HG03571 (cell line): ENCODE data around the gene SEPTIN14.
"Not testable (repeated sequence)": the region's sequence is repeated elsewhere in the genome, so short reads cannot be mapped to it uniquely, and the experiment has no call there.

ENCODE experiments used
- ATAC-seq: cut with Tn5 transposase; IDR thresholded peaks from one replicate; pipeline ENCODE4 v1.9.1; 2021; ENCODE audit not compliant: unreplicated experiment

SEPTIN14 gene

DNA sequence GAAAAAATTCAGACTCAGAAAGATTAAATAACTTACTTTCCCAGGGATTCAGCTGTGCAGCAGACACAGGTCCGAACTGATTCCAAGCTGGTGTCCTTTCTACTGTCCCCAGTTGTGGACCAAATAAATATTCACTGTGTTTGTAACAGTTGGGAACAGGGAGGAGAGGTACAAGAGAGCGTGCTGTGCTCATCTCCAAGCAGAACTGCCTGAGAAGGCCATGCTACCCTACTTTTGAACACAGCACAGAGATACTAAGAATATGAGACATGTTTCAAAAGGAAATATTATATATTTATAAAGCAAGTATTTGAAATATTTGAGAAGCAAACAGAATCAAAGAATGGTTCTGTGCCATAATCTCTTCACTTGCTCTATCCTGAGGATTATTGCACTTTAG lies at the start of gene SEPTIN14:
TSS of gene SEPTIN14 (minus strand) at position 101 of the 400 bp plus-strand sequence. CDS start 756 bp downstream, outside the sequence.
- not testable (repeated sequence) for ATAC-seq

DNA sequence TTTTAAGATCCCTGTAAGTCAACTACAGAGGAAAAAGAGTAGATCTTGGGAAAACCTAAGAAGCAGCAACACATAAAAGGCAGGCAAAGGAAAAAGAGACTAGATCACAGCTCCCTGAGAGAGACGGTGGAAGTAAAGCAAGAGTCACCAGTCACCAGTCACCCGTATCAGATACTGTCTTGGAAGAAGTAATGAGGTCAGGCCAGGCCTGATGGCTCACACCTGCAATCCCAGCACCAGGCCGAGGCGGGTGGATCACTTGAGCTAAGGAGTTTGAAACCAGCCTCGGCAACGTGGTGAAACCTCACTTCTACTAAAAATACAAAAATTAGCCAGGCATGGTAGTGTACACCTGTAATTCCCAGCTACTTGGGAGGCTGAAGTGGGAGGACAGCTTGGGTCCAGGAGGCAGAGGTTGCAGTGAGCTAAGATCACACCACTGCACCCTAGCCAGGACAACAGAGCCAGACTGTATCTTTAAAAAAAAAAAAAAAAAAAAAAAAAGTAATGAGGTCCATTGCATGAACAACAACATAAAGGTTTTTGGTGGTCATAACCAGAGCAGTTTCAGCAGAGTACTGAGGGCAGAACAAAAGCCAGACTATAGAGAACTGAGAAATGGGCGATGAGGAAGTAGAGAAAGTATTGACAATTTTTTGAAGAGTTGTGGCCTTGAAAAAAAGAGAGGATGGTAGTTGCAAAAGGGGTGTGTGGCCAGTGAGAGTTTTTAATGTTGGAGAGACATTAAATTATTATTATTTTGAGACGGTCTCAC lies 41.6 kb upstream of the SEPTIN14 start:
- peak; percentile 96 for ATAC-seq

DNA sequence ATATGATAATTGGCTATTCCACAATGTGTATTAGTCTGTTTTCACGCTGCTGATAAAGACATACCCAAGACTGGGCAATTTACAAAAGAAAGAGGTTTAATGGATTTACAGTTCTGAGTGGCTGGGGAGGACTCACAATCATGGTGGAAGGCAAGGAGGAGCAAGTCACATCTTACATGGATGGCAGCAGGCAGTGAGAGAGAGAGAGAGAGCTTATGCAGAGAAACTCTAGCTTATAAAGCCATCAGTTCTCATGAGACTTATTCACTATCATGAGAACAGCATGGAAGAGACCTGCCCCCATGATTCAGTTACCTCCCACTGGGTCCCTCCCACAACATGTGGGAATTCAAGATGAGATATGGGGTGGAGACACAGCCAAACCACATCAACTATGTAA lies 38.5 kb upstream of the SEPTIN14 start:
- not testable (repeated sequence) for ATAC-seq

DNA sequence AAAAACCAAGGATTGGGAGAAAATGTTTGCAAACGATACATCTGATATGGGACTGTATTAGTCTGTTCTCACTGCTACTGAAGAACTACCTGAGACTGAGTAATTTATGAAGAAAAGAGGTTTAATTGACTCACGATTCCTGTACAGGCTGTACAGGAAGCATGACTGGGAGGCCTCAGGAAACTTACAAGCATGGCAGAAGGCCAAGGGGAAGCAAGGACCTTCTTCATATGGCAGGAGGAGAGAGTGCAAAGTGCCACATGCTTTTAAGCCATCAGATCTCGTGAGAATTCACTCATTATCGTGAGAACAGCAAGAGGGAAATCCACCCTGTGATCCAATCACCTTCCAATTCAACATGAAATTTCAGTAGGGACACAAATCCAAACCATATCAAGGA lies 35.7 kb upstream of the SEPTIN14 start:
- ATAC-seq = no peak

GRCh38 chr7:55895021-55895420 lies 32.5 kb upstream of the SEPTIN14 start:
- ATAC-seq = no peak

DNA sequence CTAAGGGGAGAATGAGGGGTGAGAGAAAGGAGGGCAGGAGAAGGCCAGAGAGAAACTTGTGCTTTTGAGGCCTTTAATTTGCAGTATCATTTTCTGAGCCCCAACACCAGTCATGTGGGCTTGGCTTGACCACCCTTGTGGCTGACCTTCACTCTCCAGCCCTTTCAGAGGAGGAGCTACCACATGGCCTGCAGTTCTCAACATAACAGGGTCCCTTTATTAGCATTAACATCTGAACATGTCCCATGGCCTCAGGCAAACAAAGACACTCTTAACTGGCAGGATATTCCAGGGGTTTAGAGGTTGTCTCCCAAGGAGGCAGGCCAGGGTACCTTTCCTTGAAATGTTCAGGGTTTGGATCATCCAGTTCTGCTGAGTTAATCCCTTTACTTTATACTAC lies 31.4 kb upstream of the SEPTIN14 start:
- ATAC-seq = no peak

DNA sequence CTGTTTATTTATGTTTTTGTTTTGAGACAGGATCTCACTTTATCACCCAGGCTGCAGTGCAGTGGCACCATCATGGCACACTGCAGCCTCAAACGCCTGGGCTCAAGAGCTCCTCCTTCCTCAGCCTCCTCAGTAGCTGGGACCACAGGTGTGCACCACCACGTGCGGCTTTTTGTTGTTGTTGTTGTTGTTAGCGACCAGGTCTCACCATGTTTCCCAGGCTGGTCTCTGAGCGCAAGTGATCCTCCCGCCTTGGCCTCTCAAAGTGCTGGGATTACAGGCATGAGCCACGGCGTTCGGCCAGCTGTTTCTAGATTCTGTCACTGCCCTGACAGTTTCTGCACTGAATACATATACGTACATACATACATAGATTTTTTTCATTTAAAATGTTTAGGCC lies 25.8 kb upstream of the SEPTIN14 start:
- not testable (repeated sequence) for ATAC-seq

- ATAC-seq = no peak
These were observed 25.3 kb upstream of the SEPTIN14 start for GRCh38 chr7:55887821-55888247.

DNA sequence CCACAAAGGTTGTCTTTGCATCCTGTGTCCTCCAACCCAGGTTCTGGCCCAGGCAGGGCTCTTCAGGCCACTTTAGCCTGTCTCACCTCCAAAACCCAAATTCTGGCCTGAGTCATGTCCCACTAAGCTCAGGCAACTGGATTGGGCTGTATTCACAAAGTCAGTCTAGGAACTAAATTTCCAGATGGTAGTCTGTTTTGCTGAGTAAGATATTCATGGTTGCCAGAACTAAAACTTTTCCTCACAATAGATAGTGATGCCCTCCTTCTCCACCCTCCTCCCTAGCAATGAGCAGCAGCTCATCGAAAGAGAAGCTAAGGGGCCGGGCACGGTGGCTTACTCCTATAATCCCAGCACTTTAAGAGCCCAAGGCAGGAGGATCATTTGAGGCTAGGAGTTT lies 21.8 kb upstream of the SEPTIN14 start:
- ATAC-seq = no peak

DNA sequence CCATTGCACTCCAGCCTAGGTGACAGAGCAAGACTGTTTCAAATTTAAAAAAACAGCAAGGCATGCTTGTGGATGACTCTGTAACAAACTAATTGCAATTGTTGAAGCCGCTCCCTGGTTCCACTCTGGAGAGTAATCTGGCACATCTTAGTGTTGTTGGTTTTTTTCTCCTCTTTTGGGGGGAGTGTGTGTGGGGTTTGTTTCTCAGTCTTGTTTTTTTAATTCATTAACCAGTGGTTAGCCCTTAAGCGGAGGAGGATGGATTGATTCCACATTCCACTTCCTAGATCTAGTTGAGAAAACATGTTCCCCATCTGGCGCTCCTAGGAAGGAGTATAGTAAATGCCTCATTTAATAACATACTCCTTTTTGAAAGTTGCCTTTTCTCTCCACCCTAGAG lies 16.1 kb upstream of the SEPTIN14 start:
- ATAC-seq = no peak

DNA sequence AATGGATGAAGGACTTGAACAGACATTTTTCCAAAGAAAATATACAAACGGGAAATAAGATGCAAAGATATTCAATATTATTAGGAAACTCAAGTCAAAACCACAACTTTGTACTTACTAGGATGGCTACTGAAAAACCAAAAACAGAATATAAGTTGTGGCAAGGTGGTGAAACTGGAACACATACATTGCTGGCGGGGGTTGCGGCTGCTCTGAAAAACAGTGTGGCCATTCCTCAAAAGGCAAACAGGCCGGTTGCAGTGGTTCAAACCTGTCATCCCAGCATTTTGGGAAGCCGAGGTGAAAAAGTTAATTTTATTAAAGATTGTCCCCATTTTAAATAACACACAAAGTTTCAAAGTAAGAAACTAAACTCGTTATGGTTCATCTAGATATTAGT lies 14.8 kb upstream of the SEPTIN14 start:
- no peak for ATAC-seq

GRCh38 chr7:55873765-55874164 lies 11.2 kb upstream of the SEPTIN14 start:
- ATAC-seq = no peak

GRCh38 chr7:55871932-55872485 lies 9.5 kb upstream of the SEPTIN14 start:
- no peak for ATAC-seq

- not testable (repeated sequence) for ATAC-seq
These were observed 6.4 kb upstream of the SEPTIN14 start for GRCh38 chr7:55868989-55869388.

DNA sequence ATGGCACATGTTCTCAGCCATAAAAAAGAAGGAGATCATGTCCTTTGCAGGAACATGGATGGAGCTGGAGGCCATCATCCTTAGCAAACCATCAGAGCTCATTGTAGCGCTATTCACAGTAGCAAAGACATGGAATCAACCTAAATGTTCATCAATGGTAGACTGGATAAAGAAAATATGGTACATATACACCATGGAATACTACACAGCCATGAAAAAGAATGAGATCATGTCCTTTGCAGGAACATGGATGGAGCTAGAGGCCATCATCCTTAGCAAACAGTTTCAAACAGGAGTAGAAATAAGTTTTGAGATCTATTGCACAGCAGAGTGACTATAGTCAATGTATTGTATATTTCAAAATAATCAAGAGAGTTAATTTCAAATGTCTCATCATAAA lies 17.4 kb downstream of the SEPTIN14 start:
- not testable (repeated sequence) for ATAC-seq

DNA sequence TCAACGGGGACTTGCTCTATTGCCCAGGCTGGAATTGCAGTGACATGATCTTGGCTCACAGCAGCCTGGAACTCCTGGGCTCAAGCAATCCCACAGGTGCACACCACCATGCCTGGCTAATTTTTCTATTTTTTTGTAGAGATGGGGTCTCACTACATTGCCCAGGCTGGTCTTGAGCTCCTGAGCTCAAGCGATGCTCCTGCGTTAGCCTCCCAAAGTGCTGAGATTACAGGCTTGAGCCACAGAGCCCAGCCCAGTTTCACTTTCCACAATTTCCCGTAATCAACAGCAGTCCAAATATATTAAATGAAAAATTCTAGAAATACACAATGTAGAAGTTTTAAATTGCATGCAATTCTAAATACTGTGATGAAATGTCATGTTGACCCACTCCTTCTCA lies 24.0 kb downstream of the SEPTIN14 start:
- ATAC-seq = no peak

GRCh38 chr7:55827577-55827976 lies 35.0 kb downstream of the SEPTIN14 start:
- ATAC-seq = no peak

DNA sequence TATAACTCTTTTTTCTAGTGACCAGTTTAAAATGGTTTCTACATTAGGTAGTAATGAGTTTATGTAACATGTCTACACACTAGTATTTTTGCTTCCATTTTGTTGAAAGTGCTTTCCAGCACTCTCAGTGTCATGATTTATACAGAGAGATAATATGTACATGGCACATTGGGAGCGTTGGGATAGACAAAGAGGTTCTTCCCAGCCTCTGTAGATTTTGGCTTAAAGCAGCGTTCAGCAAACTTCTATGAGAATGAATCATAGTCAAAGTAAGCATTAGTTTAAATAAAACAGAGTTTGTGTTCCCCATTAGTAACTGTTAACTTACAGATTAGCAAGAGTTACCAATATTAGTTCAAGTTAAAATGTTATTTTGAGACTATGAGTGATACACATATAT lies 43.9 kb downstream of the SEPTIN14 start:
- ATAC-seq = no peak

DNA sequence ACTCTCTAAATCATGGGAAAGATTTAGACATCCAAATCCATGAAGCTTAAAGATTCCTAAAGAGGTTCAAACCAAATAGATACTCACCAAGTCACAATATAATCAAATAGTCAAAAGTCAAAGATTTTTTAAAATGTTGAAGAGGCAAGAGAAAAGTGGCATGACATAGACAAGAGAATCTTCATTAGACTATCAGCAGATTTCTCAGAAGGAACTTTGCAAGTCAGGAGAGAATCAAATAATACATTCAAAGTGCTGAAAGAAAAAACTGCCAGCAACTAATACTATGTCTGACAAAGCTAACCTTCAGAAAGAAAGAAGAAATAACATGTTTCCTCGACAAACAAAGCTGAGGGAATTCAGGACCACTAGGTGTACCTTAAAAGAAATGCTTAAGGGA lies 65.3 kb downstream of the SEPTIN14 start:
- ATAC-seq = not testable (repeated sequence)

DNA sequence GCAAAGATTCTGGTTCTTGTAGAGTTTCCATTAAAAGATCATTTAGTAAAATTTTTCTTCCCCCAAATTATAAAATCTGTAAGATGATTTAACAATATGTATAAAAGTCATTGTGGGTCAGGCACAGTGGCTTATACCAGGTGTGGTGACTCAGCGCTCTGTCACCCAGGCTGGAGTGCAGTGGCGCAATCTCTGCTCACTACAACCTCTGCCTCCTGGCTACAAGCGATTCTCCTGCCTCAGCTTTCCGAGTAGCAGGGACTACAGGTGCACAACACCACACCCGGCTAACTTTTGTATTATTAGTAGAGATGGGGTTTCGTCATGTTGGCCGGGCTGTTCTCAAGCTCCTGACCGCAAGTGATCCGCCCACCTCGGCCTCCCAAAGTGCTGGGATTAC lies 68.0 kb downstream of the SEPTIN14 start:
- no peak for ATAC-seq

- no peak for ATAC-seq
These were observed 70.5 kb downstream of the SEPTIN14 start for GRCh38 chr7:55792048-55792447.

- no peak for ATAC-seq
These were observed 74.8 kb downstream of the SEPTIN14 start for GRCh38 chr7:55787796-55788195.

- no peak for ATAC-seq
These were observed 75.7 kb downstream of the SEPTIN14 start for GRCh38 chr7:55786901-55787300.
